BE2C (cell line): ENCODE data around the gene ASCL5.

Experiments used
- DNase-seq: peaks from one replicate; pipeline ENCODE4 v3.0.0-alpha.2; 2020
- H3K27me3 ChIP-seq: fragments of 250-450 bp; sonication (Bioruptor Pico); 2 replicates; pipeline ENCODE4 v1.5.1; 2020; ENCODE audit warnings: mild to moderate bottlenecking
- H3K36me3 ChIP-seq: fragments of 250-450 bp; sonication (Bioruptor Pico); 2 replicates; pipeline ENCODE4 v1.5.1; 2020; ENCODE audit warnings: mild to moderate bottlenecking
- H3K4me1 ChIP-seq: fragments of 250-450 bp; sonication (Bioruptor Pico); 2 replicates; pipeline ENCODE4 v1.5.1; 2020
- H3K4me3 ChIP-seq: 2 replicates; pipeline ENCODE4 v1.5.1; 2011; ENCODE audit warnings: low read depth, low read length
- H3K9me3 ChIP-seq: fragments of 250-450 bp; sonication (Bioruptor Pico); 2 replicates; pipeline ENCODE4 v1.5.1; 2020
- TF ChIP-seq, protein P1 (sequence below): IDR thresholded peaks from 2 replicates; pipeline ENCODE4 v1.5.1; 2012; ENCODE audit warnings: mild to moderate bottlenecking, low read depth, low read length

Gene ASCL5

DNA sequence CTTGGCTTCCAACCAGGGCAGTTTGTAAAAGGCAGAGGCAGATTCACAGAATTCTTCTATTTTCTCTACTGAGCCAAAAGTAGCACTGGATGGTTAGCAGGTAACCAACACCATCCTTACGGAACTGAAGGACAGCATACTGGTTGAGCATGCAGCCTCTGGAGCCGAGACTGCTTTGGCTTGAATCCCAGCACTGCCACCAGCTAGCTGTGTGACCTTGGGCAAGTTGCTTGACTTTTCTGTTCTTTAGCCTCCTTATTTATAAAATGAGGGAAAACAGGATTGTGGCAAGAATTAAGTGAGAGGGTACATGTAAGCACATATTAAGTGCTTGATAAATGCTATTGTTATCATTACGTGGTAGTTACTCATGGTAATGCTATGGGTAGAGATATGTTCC is 34.2 kb downstream of the ASCL5 start:
- Histone ChIP-seq H3K27me3 (no peaks in the 10 kb centered on the region), H3K4me1 (no peaks in the 10 kb centered on the region), H3K4me3 (no peak overlapping the region), H3K9me3 (no peaks in the 10 kb centered on the region), H3K36me3 (no peaks in the 10 kb centered on the region)
- no peak for DNase-seq
- TF ChIP-seq, protein P1, sequence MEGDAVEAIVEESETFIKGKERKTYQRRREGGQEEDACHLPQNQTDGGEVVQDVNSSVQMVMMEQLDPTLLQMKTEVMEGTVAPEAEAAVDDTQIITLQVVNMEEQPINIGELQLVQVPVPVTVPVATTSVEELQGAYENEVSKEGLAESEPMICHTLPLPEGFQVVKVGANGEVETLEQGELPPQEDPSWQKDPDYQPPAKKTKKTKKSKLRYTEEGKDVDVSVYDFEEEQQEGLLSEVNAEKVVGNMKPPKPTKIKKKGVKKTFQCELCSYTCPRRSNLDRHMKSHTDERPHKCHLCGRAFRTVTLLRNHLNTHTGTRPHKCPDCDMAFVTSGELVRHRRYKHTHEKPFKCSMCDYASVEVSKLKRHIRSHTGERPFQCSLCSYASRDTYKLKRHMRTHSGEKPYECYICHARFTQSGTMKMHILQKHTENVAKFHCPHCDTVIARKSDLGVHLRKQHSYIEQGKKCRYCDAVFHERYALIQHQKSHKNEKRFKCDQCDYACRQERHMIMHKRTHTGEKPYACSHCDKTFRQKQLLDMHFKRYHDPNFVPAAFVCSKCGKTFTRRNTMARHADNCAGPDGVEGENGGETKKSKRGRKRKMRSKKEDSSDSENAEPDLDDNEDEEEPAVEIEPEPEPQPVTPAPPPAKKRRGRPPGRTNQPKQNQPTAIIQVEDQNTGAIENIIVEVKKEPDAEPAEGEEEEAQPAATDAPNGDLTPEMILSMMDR = no peak

- H3K27me3 ChIP-seq = no peaks in the 10 kb centered on the region
- DNase-seq = no peak
- H3K4me3 ChIP-seq = no peak overlapping the region
- TF ChIP-seq, protein P1 = no peak
- H3K4me1 ChIP-seq = no peaks in the 10 kb centered on the region
- H3K36me3 ChIP-seq = no peaks in the 10 kb centered on the region
- no peaks in the 10 kb centered on the region for H3K9me3 ChIP-seq
Measured at GRCh38 chr1:201091256-201091655, 35.7 kb downstream of the ASCL5 start.

DNA sequence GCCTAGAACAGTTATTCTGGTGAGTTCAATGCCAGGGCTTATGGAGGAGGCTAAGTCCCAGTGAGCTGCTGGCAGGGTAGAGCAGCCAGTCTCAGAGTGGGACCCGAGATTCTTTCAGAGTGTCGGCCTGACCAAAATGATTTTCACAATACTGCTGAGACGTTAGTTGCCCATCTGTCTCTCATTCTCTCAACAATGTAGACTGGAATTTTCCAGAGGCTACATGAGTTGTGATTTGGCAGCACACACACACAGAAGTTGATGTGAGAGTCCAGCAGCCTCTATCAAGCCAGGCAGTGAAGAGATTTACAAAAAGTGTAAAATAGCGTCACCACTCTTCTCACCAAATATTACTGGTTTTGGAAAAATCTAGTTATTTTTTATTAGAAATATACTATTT is 36.4 kb downstream of the ASCL5 start:
- H3K36me3 ChIP-seq = no peaks in the 10 kb centered on the region
- H3K27me3 ChIP-seq = no peaks in the 10 kb centered on the region
- TF ChIP-seq, protein P1 = no peak
- H3K4me1 ChIP-seq = no peaks in the 10 kb centered on the region
- no peaks in the 10 kb centered on the region for H3K9me3 ChIP-seq
- DNase-seq = no peak
- no peak overlapping the region for H3K4me3 ChIP-seq

- no peaks in the 10 kb centered on the region for H3K36me3 ChIP-seq
- H3K9me3 ChIP-seq = no peaks in the 10 kb centered on the region
- TF ChIP-seq, protein P1 = no peak
- no peak for DNase-seq
- no peak overlapping the region for H3K4me3 ChIP-seq
- H3K4me1 ChIP-seq = no peaks in the 10 kb centered on the region
- no peaks in the 10 kb centered on the region for H3K27me3 ChIP-seq
Measured at GRCh38 chr1:201089596-201089995, 37.4 kb downstream of the ASCL5 start.

DNA sequence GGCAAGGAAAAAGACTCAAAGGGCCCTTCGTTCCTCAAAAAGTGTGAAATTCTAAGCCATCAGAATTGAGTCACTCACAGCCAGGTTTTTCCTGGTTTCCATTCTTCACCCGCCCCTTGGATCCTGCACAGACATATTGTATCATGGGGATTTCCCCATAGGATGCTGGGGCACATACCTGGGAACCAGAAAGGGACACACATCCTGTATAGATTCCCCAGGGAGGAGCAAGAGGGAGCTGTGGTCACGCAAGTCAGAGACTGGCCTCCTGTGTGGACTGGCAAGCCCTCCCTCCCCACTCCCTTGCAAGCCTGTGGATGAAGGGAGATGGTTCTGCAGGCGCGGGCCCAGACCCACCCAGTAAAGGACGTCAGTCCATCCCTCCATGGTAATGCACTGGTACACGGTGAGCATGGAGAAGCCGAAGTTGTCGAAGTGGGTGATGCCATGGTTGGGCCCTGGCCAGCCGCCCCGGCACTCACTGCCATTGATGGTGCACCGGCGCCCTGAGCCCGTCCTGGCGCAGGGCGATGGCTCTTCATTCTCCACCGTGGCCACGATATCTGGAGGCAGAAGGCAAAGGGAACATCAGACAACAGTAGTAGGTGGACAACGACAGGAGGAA is 38.0 kb downstream of the ASCL5 start:
- DNase-seq = no peak
- Histone ChIP-seq H3K36me3 (no peaks in the 10 kb centered on the region), H3K4me1 (no peaks in the 10 kb centered on the region), H3K4me3 (no peak overlapping the region), H3K9me3 (no peaks in the 10 kb centered on the region), H3K27me3 (no peaks in the 10 kb centered on the region)
- TF ChIP-seq, protein P1 = no peak

GRCh38 chr1:201088395-201088794 is 38.6 kb downstream of the ASCL5 start:
- Histone ChIP-seq H3K9me3 (no peaks in the 10 kb centered on the region), H3K4me3 (no peak overlapping the region), H3K36me3 (no peaks in the 10 kb centered on the region), H3K27me3 (no peaks in the 10 kb centered on the region), H3K4me1 (no peaks in the 10 kb centered on the region)
- DNase-seq = no peak
- TF ChIP-seq, protein P1 = no peak
